GM21360 (cell line): Measurements from ENCODE around the gene NECTIN1.

ENCODE experiments used
- ATAC-seq: cut with Tn5 transposase; IDR thresholded peaks from one replicate; pipeline ENCODE4 v1.9.1; 2021; ENCODE audit warnings: mild to moderate bottlenecking, moderate library complexity; ENCODE audit not compliant: unreplicated experiment

Gene NECTIN1

GRCh38 chr11:119593346-119593745 lies 135.7 kb downstream of the NECTIN1 start:
- no peak for ATAC-seq

GRCh38 chr11:119592642-119593041 lies 136.4 kb downstream of the NECTIN1 start:
- no peak for ATAC-seq

GRCh38 chr11:119591836-119592310 lies 137.1 kb downstream of the NECTIN1 start:
- ATAC-seq = no peak

- ATAC-seq = no peak
These were observed 138.2 kb downstream of the NECTIN1 start for GRCh38 chr11:119590651-119591351.

- no peak for ATAC-seq
These were observed 140.0 kb downstream of the NECTIN1 start for GRCh38 chr11:119589001-119589400.
